PC-3 (cell line): ENCODE data around the gene MRPL11. TPM values are rescaled to one million over a fixed set of nuclear protein-coding genes. Genes with fewer than 3 reads are reported as not detected.
A peak's percentile ranks its signal among the peaks of the same experiment; 100 is the strongest.

ENCODE experiments used
- ATAC-seq: fragments of 200-7000 bp; cut with Tn5 transposase; 2 replicates; pipeline ENCODE4 v1.9.1; 2020; ENCODE audit warnings: mild to moderate bottlenecking, moderate library complexity
- Bru-seq: library from RNA; stranded (reverse); fragments of 400-500 nt; gene quantifications from one replicate; lab custom pipeline; 2021; lab: Mats Ljungman, UMichigan
- BruChase-seq, 2 experiments: library from RNA; stranded (reverse); fragments of 400-500 nt; gene quantifications; one replicate each; lab custom pipeline; 2021; lab: Mats Ljungman, UMichigan
- BruUV-seq: library from RNA; stranded (reverse); fragments of 400-500 nt; replicated peaks from 2 replicates; lab custom pipeline; 2021; lab: Mats Ljungman, UMichigan
- CTCF ChIA-PET: fragments of 300-600 bp; sonication (Branson Sonifier 250); formaldehyde crosslinking; loops from one replicate; lab custom pipeline; 2022; ENCODE audit warnings: antibody characterized with exemption; lab: Charles Lee
- POLR2A ChIA-PET: fragments of 300-600 bp; sonication (Branson Sonifier 250); formaldehyde crosslinking; loops from one replicate; lab custom pipeline; 2022; ENCODE audit warnings: antibody characterized with exemption; ENCODE audit not compliant: unreplicated experiment; lab: Charles Lee
- DNase-seq: peaks from one replicate; pipeline ENCODE4 v3.0.0-alpha.2; 2015
- H2AFZ ChIP-seq: fragments of 300-600 bp; sonication (generic); 2 replicates; pipeline ENCODE4 v1.6.0; 2016; ENCODE audit warnings: antibody characterized with exemption, low read length
- H3F3A ChIP-seq: fragments of 300-600 bp; sonication (generic); one replicate; pipeline ENCODE4 v1.6.0; 2017; ENCODE audit warnings: antibody characterized with exemption, low read length, control low read depth, mild to moderate bottlenecking; ENCODE audit not compliant: unreplicated experiment
- H3K27ac ChIP-seq: fragments of 300-600 bp; sonication (generic); 2 replicates; pipeline ENCODE4 v1.5.1; 2016; ENCODE audit warnings: mild to moderate bottlenecking, low read length
- H3K27me3 ChIP-seq: fragments of 300-600 bp; sonication (generic); 2 replicates; pipeline ENCODE4 v1.6.1; 2016; ENCODE audit warnings: low read length, mixed read lengths
- H3K36me3 ChIP-seq: fragments of 300-600 bp; sonication (generic); 2 replicates; pipeline ENCODE4 v1.6.1; 2016; ENCODE audit warnings: low read depth, mixed run types, low read length, mixed read lengths
- H3K4me1 ChIP-seq: fragments of 300-600 bp; sonication (generic); 2 replicates; pipeline ENCODE4 v1.5.1; 2016; ENCODE audit warnings: low read length; ENCODE audit not compliant: insufficient read depth
- H3K4me2 ChIP-seq: fragments of 300-600 bp; sonication (generic); 2 replicates; pipeline ENCODE4 v1.6.0; 2016; ENCODE audit warnings: low read length
- H3K4me3 ChIP-seq: fragments of 300-600 bp; sonication (generic); 2 replicates; pipeline ENCODE4 v1.5.1; 2016; ENCODE audit warnings: mild to moderate bottlenecking, low read length, mixed read lengths
- H3K79me2 ChIP-seq: fragments of 300-600 bp; sonication (generic); 2 replicates; pipeline ENCODE4 v1.6.1; 2017; ENCODE audit warnings: low read length, mixed read lengths
- H3K9ac ChIP-seq: fragments of 300-600 bp; sonication (generic); 2 replicates; pipeline ENCODE4 v1.6.0; 2016; ENCODE audit warnings: mild to moderate bottlenecking, low read length
- H3K9me2 ChIP-seq: fragments of 300-600 bp; sonication (generic); replicated peaks from 2 replicates; pipeline ENCODE4 v1.6.1; 2016; ENCODE audit warnings: mixed run types, low read length, mixed read lengths
- H3K9me3 ChIP-seq: fragments of 300-600 bp; sonication (generic); 2 replicates; pipeline ENCODE4 v1.6.1; 2016; ENCODE audit warnings: low read length, mixed read lengths
- H4K20me1 ChIP-seq: fragments of 300-600 bp; sonication (generic); 2 replicates; pipeline ENCODE4 v1.6.1; 2016; ENCODE audit warnings: low read length, mixed read lengths
- EZH2 ChIP-seq: fragments of 300-600 bp; sonication (generic); IDR thresholded peaks from one replicate; pipeline ENCODE4 v1.6.1; 2017; ENCODE audit warnings: antibody characterized with exemption, mild to moderate bottlenecking, low read length; ENCODE audit not compliant: unreplicated experiment
- intact Hi-C: fragments of 100-400 bp; cut with micrococcal nuclease; formaldehyde crosslinking; loops from 2 replicates; pipeline ENCODE4 v1.9.0; 2023
- long read RNA-seq: library from polyadenylated mRNA; unstranded; transcript quantifications from one replicate; pipeline ENCODE4 v2.0.0, GENCODE V29; 2021; ENCODE audit not compliant: unreplicated experiment
- total RNA-seq: library from RNA; depleted of rRNA; stranded (reverse); fragments of >200 nt; gene quantifications from 2 replicates; pipeline ENCODE4 v1.2.3, GENCODE V29; 2014; rRNA removed
- TF ChIP-seq, protein P1 (sequence below): fragments of 300-600 bp; sonication (generic); conservative IDR thresholded peaks from 2 replicates; pipeline ENCODE4 v1.5.1; 2017; ENCODE audit warnings: antibody characterized with exemption, low read depth, mild to moderate bottlenecking, low read length

The MRPL11 gene
- total RNA-seq (214 and 321 TPM in 2 replicates), Bru-seq, nascent RNA (percentile 83 among the genes with signal in this experiment), BruChase-seq, experiment 1, labeled RNA remaining after a 6-hour chase (percentile 92 among the genes with signal in this experiment), BruChase-seq, experiment 2, labeled RNA remaining after a 2-hour chase (percentile 82 among the genes with signal in this experiment)
- long read RNA-seq, transcript MRPL11-203 (5 exons, 1,527 nt), result minor isoform, 6 of 51 reads
- long read RNA-seq, transcript MRPL11-201 (5 exons, 1,605 nt), result major isoform, 25 of 51 reads
- long read RNA-seq, partial matches to known transcripts, result 7 of 51 reads
- long read RNA-seq, other reads (novel, unspliced or antisense), result 13 of 51 reads

GRCh38 chr11:66438504-66439466, at the start of gene MRPL11:
TSS of gene MRPL11 (minus strand) at chr11:66438848. CDS start at chr11:66438754, 94 bp downstream.
- Histone ChIP-seq H3K9ac (peak within 1 kb of the TSS; percentile 82), H3K9me3 (no peaks in the 10 kb centered on the region), H3F3A (peaks cover under 1% of the 10 kb centered on the region), H3K9me2 (no peaks in the 10 kb centered on the region), H3K4me1 (peaks cover 15% of the 10 kb centered on the region), H2AFZ (peak within 1 kb of the TSS; percentile 75), H3K36me3 (peaks cover 22% of the 10 kb centered on the region), H3K4me3 (peak within 1 kb of the TSS; percentile 77), H3K27me3 (no peaks in the 10 kb centered on the region), H3K79me2 (peaks cover 20% of the 10 kb centered on the region), H4K20me1 (no peaks in the 10 kb centered on the region), H3K4me2 (peak within 1 kb of the TSS; percentile 73), H3K27ac (peak within 1 kb of the TSS; percentile 29)
- intact Hi-C loops, result loop anchor here (1.0 to 2.0 kb wide), 3 partner anchors 28 to 42 kb away; partner anchors contain the start of genes DPP3 and PELI3
- TF ChIP-seq, protein P1, sequence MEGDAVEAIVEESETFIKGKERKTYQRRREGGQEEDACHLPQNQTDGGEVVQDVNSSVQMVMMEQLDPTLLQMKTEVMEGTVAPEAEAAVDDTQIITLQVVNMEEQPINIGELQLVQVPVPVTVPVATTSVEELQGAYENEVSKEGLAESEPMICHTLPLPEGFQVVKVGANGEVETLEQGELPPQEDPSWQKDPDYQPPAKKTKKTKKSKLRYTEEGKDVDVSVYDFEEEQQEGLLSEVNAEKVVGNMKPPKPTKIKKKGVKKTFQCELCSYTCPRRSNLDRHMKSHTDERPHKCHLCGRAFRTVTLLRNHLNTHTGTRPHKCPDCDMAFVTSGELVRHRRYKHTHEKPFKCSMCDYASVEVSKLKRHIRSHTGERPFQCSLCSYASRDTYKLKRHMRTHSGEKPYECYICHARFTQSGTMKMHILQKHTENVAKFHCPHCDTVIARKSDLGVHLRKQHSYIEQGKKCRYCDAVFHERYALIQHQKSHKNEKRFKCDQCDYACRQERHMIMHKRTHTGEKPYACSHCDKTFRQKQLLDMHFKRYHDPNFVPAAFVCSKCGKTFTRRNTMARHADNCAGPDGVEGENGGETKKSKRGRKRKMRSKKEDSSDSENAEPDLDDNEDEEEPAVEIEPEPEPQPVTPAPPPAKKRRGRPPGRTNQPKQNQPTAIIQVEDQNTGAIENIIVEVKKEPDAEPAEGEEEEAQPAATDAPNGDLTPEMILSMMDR, result peak; percentile 83
- TF ChIP-seq EZH2, result no peak
- BruUV-seq, result no TSS peak
- DNase-seq, result peak; percentile 99
- POLR2A ChIA-PET, result interaction anchor here (0.5 to 1.4 kb wide), 3 partner anchors 16 to 44 kb away, joined by 4 to 13 read pairs (median 6); partner anchors contain the start of gene DPP3
- CTCF ChIA-PET, result interaction anchor here (0.5 to 1.2 kb wide), 8 partner anchors 16 to 154 kb away, joined by 3 to 9 read pairs (median 4); partner anchors contain the start of genes CCDC87, DPP3 and PELI3
- ATAC-seq, result peak; percentile 88

GRCh38 chr11:66484806-66485380, 46.2 kb upstream of the MRPL11 start:
- H3K9me2 ChIP-seq, result no peaks in the 10 kb centered on the region
- H3K27me3 ChIP-seq, result no peaks in the 10 kb centered on the region
- ChIA-PET POLR2A (no interaction called here), CTCF (no interaction called here)
- H3K36me3 ChIP-seq, result peaks cover 10% of the 10 kb centered on the region; the same call in 1 of the 2 replicates
- no peak overlapping the region for H3K27ac ChIP-seq
- ATAC-seq (no peak), DNase-seq (no peak)
- H3K79me2 ChIP-seq, result no peaks in the 10 kb centered on the region
- H3K4me2 ChIP-seq, result no peak overlapping the region
- H3K4me1 ChIP-seq, result peaks cover 7% of the 10 kb centered on the region; the same call in 1 of the 2 replicates
- no peaks in the 10 kb centered on the region for H3K9me3 ChIP-seq
- TF ChIP-seq, protein P1, result no peak
- BruUV-seq, result no TSS peak
- H2AFZ ChIP-seq, result no peak overlapping the region
- H3K4me3 ChIP-seq, result no peak overlapping the region
- intact Hi-C loops, result no loop called here
- no peak overlapping the region for H3K9ac ChIP-seq
- no peaks in the 10 kb centered on the region for H4K20me1 ChIP-seq
- no peaks in the 10 kb centered on the region for H3F3A ChIP-seq
